Choroid plexus epithelial cell (primary cell): Measurements from ENCODE around the gene RPTOR.

Source experiments
- DNase-seq: peaks from one replicate; pipeline ENCODE4 v3.0.0-alpha.2; 2010; ENCODE audit warnings: low read depth
- H3K4me3 ChIP-seq: 2 replicates; pipeline ENCODE4 v1.5.1; 2011; ENCODE audit warnings: low read depth, mild to moderate bottlenecking, control low read depth, low read length, moderate library complexity
- TF ChIP-seq, protein P1 (sequence below): conservative IDR thresholded peaks from 2 replicates; pipeline ENCODE4 v1.5.1; 2011; ENCODE audit warnings: low read depth, mild to moderate bottlenecking, control low read depth, inconsistent platforms, low read length, moderate library complexity

The RPTOR gene

DNA sequence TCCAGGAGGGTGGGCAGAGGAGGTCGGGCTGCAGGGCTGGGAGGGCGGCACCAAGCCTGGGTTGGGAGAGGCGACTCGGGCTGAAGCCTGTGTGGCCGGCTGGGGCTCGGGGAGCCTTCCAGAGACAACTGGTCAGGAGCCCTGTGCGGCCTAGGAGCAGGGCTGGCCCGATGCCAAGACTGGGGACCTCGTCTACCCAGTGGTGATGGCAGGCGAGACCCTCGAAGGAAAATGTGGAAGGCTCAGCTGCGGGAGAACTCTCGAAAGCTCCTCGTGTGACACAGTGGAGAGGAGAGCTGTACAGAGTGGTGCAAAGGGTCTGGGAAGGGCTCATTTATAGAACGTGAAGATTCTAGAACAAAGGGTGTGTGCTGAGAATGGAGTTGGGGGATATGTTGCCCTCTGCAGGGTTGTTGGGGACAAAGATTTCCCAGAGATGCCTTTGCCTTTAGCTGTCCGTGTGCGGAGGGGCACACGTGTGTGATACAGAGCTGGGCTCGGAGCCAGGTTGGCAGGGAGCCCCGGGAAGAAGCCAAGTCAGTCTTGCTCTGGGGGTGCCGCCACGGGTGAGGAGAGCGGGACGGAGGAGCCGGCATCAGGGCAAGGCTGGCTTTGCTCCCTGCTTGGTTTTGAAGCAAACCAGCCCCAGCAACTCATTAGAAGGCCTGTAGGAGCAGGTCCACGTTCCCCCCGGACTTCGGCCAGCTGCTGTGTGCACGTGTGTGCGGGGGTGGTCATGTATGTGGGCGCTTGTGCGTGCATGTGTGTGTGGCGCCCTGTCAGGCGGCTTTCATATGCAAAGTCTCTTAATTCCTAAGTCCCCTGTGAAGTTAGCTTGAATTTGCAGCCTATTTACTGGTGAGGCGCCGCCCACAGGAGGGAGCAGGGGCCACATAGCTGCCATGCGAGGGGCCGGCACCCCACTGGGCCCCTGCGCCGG lies 314.6 kb downstream of the RPTOR start:
- H3K4me3 ChIP-seq, result no peak overlapping the region
- DNase-seq, result peak; percentile 83
- TF ChIP-seq, protein P1, sequence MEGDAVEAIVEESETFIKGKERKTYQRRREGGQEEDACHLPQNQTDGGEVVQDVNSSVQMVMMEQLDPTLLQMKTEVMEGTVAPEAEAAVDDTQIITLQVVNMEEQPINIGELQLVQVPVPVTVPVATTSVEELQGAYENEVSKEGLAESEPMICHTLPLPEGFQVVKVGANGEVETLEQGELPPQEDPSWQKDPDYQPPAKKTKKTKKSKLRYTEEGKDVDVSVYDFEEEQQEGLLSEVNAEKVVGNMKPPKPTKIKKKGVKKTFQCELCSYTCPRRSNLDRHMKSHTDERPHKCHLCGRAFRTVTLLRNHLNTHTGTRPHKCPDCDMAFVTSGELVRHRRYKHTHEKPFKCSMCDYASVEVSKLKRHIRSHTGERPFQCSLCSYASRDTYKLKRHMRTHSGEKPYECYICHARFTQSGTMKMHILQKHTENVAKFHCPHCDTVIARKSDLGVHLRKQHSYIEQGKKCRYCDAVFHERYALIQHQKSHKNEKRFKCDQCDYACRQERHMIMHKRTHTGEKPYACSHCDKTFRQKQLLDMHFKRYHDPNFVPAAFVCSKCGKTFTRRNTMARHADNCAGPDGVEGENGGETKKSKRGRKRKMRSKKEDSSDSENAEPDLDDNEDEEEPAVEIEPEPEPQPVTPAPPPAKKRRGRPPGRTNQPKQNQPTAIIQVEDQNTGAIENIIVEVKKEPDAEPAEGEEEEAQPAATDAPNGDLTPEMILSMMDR, result peak; percentile 37

- DNase-seq, result no peak
- TF ChIP-seq, protein P1, result no peak
- H3K4me3 ChIP-seq, result no peak overlapping the region
These were observed 315.5 kb downstream of the RPTOR start for GRCh38 chr17:80860101-80860671.

DNA sequence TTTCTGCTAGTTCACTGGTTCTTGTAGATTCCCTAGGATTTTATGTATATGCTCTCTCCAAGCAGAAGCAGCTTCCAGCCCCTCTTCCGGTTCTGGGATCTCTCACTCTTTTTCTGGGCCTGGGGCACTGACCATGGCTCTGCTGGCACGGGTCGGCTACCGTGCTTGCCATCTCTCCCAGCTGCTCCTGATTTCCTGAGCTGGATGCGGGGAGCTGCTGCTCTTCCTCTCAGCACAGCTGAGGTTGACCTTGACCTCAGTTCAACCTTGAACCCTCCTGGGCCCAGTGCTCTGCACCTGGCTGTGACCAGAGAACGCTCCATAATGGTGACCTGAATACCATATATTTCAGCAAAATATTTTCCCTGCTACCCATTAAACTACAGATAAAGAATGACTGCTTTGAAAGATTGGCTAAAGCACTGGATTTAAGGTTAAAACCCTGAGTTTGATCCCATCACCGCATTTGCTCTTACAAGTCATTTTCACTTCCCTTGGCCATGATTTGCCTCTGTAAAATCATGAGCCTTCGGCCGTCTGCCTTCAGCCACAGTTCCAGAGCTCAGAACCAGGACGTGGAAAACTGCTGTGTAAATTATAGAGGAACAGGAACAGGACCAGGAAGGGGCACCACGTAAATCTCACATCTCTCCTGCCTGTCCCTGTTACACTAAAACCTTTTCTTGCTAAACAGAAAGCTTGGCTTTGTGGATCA lies 316.2 kb downstream of the RPTOR start:
- TF ChIP-seq, protein P1, result no peak
- no peak for DNase-seq
- H3K4me3 ChIP-seq, result no peak overlapping the region

GRCh38 chr17:80861418-80861815 lies 316.8 kb downstream of the RPTOR start:
- no peak overlapping the region for H3K4me3 ChIP-seq
- TF ChIP-seq, protein P1, result no peak
- DNase-seq, result no peak

DNA sequence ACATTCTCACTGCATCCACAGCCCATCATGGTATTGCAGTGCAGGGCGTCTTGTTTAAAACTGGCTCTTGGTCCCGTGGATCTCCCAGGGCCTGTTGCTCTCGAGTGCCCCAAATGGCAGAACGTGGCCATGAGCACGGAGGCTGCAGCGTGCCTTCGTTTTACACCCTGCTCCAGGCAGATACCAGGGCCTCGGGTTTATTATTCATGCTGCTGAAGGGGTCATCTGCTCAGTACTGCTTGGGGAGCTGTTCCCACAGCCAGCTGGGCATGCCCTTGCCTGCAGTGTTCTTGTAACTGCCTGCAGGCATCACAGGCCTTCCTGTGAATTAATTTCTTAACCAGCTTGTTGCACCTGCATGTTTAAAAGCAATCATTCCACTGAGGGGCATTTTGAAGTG lies 317.3 kb downstream of the RPTOR start:
- DNase-seq, result peak; percentile 69
- TF ChIP-seq, protein P1, result peak; percentile 77

GRCh38 chr17:80862481-80862961 lies 317.9 kb downstream of the RPTOR start:
- TF ChIP-seq, protein P1, result no peak
- no peak for DNase-seq
- H3K4me3 ChIP-seq, result no peak overlapping the region

More for the DNA sequence above, 317.3 kb downstream of the RPTOR start:
- H3K4me3 ChIP-seq, result no peak overlapping the region
